Liver (tissue), 9 donors: ENCODE measurements around the gene MESD. TPM values are rescaled to one million over a fixed set of nuclear protein-coding genes. Genes with fewer than 3 reads are reported as not detected.

Experiments used
- DNase-seq: peaks from one replicate; pipeline ENCODE4 v3.0.0-alpha.2; 2017; ENCODE audit warnings: low spot score
- H3K27ac ChIP-seq, 2 donors: one replicate each; pipeline ENCODE4 v1.7.0; 2013; ENCODE audit warnings: inconsistent platforms in 2 of 2, low read length in 2 of 2, control low read depth in 1 of 2, low read depth in 1 of 2, mild to moderate bottlenecking in 1 of 2
- H3K27me3 ChIP-seq, 4 donors: one replicate each; pipeline versions ENCODE4 v1.6.1 to v1.7.0; 2013; ENCODE audit warnings: low read length in 3 of 4, inconsistent platforms in 1 of 4, mild to moderate bottlenecking in 1 of 4, moderate library complexity in 1 of 4; ENCODE audit not compliant: control insufficient read depth in 4 of 4, insufficient read depth in 4 of 4
- H3K36me3 ChIP-seq, 4 donors: one replicate each; pipeline versions ENCODE4 v1.6.1 to v1.7.0; 2013; ENCODE audit warnings: low read length in 3 of 4, mild to moderate bottlenecking in 3 of 4, low read depth in 1 of 4, moderate library complexity in 1 of 4; ENCODE audit not compliant: control insufficient read depth in 4 of 4, insufficient read depth in 3 of 4
- H3K4me1 ChIP-seq, 4 donors: one replicate each; pipeline versions ENCODE4 v1.6.1 to v1.7.0; 2013; ENCODE audit warnings: low read length in 3 of 4, mild to moderate bottlenecking in 3 of 4, moderate library complexity in 1 of 4; ENCODE audit not compliant: control insufficient read depth in 4 of 4, insufficient read depth in 4 of 4
- H3K4me3 ChIP-seq, 3 donors: one replicate each; pipeline versions ENCODE4 v1.6.1 to v1.7.0; 2013; ENCODE audit warnings: low read length in 3 of 3, control low read depth in 1 of 3, low read depth in 1 of 3, mild to moderate bottlenecking in 1 of 3
- H3K9ac ChIP-seq, 2 donors: one replicate each; pipeline ENCODE4 v1.7.0; 2013; ENCODE audit warnings: low read length in 2 of 2, mild to moderate bottlenecking in 2 of 2, moderate library complexity in 2 of 2, control low read depth in 1 of 2, low read depth in 1 of 2
- H3K9me3 ChIP-seq, 4 donors: one replicate each; pipeline versions ENCODE4 v1.6.1 to v1.7.0; 2013; ENCODE audit warnings: low read length in 3 of 4; ENCODE audit not compliant: control insufficient read depth in 4 of 4
- EGR1 ChIP-seq, 2 donors: IDR thresholded peaks; 2 replicates each; pipeline ENCODE4 v1.6.1; 2016 to 2018; ENCODE audit warnings: antibody characterized with exemption in 2 of 2, low read depth in 2 of 2
- FOXA1 ChIP-seq: IDR thresholded peaks from 2 replicates; pipeline ENCODE4 v1.6.1; 2016; ENCODE audit warnings: antibody characterized with exemption
- FOXA2 ChIP-seq: IDR thresholded peaks from 2 replicates; pipeline ENCODE4 v1.6.1; 2016; ENCODE audit warnings: antibody characterized with exemption
- GABPA ChIP-seq, 2 donors: IDR thresholded peaks in 1 of 2; conservative IDR thresholded peaks in 1 of 2; 2 replicates each; pipeline ENCODE4 v1.6.1; 2016; ENCODE audit warnings: antibody characterized with exemption in 2 of 2, mild to moderate bottlenecking in 1 of 2, moderate library complexity in 1 of 2
- HNF4A ChIP-seq, 2 donors: conservative IDR thresholded peaks; 2 replicates each; pipeline ENCODE4 v1.6.1; 2016; ENCODE audit warnings: antibody characterized with exemption in 2 of 2, mild to moderate bottlenecking in 2 of 2
- HNF4G ChIP-seq: IDR thresholded peaks from 2 replicates; pipeline ENCODE4 v1.6.1; 2016; ENCODE audit warnings: antibody characterized with exemption
- JUND ChIP-seq, 2 donors: IDR thresholded peaks; 2 replicates each; pipeline ENCODE4 v1.6.1; 2016; ENCODE audit warnings: antibody characterized with exemption in 2 of 2
- NR2F2 ChIP-seq: IDR thresholded peaks from 2 replicates; pipeline ENCODE4 v1.6.1; 2016; ENCODE audit warnings: antibody characterized with exemption
- RAD21 ChIP-seq, 2 donors: IDR thresholded peaks; 2 replicates each; pipeline ENCODE4 v1.6.1; 2016; ENCODE audit warnings: antibody characterized with exemption in 2 of 2, mild to moderate bottlenecking in 2 of 2
- RXRA ChIP-seq, 2 donors: IDR thresholded peaks; 2 replicates each; pipeline ENCODE4 v1.6.1; 2017 to 2018; ENCODE audit warnings: antibody characterized with exemption in 2 of 2, mild to moderate bottlenecking in 1 of 2
- SP1 ChIP-seq: IDR thresholded peaks from 2 replicates; pipeline ENCODE4 v1.6.1; 2018; ENCODE audit warnings: antibody characterized with exemption, mild to moderate bottlenecking
- TAF1 ChIP-seq: conservative IDR thresholded peaks from 2 replicates; pipeline ENCODE4 v1.6.1; 2016; ENCODE audit warnings: antibody characterized with exemption, mild to moderate bottlenecking
- YY1 ChIP-seq: IDR thresholded peaks from 2 replicates; pipeline ENCODE4 v1.6.1; 2016; ENCODE audit warnings: antibody characterized with exemption, mild to moderate bottlenecking
- WGBS: extraction: QIAGEN DNeasy Blood & Tissue Kit; methylation state at CpG from one replicate; pipeline ENCODE4 v1.1.7; 2013; 5-methylcytosine and 5-hydroxymethylcytosine counted together
- polyA plus RNA-seq, 2 donors: library from polyadenylated mRNA; stranded (reverse) in 1 of 2; unstranded in 1 of 2; fragments of 200-250 nt in 1 of 2; fragments of >200 nt in 1 of 2; fragmentation: Nextera tagmentation in 1 of 2; extraction: Ambion mirVana in 1 of 2; gene quantifications; one replicate each; pipeline versions ENCODE4 v1.2.1 to v1.2.3, GENCODE V29; 2013 to 2015
- total RNA-seq, 2 donors: library from RNA; depleted of rRNA; stranded (reverse); fragments of >200 nt; gene quantifications; one replicate each; pipeline ENCODE4 v1.2.3, GENCODE V29; 2014
- TF ChIP-seq, protein P1 (sequence below): fragments of 150-350 bp; IDR thresholded peaks from 2 replicates; pipeline ENCODE4 v1.5.1; 2017; ENCODE audit warnings: improper control_type of control experiment, low read depth, low read length; ENCODE audit not compliant: missing input control
- TF ChIP-seq, protein P2 (sequence below): IDR thresholded peaks from 2 replicates; pipeline ENCODE4 v1.6.1; 2016; ENCODE audit warnings: antibody characterized with exemption
- TF ChIP-seq, protein P3 (sequence below): IDR thresholded peaks from 2 replicates; pipeline ENCODE4 v1.6.1; 2016; ENCODE audit warnings: antibody characterized with exemption
- TF ChIP-seq, protein P4 (sequence below): IDR thresholded peaks from 2 replicates; pipeline ENCODE4 v1.6.1; 2016; ENCODE audit warnings: antibody characterized with exemption
- TF ChIP-seq, protein P5 (sequence below): IDR thresholded peaks from 2 replicates; pipeline ENCODE4 v1.6.1; 2016; ENCODE audit warnings: antibody characterized with exemption, mild to moderate bottlenecking
- donor health status: healthy.
- donor health status: healthy.
- donor health status: healthy.
- donor health status: healthy.
- donor health status: healthy.

The MESD gene
- total and polyA plus RNA-seq, 4 donors: 15.3 to 24.0 (median 17.0) TPM

DNA sequence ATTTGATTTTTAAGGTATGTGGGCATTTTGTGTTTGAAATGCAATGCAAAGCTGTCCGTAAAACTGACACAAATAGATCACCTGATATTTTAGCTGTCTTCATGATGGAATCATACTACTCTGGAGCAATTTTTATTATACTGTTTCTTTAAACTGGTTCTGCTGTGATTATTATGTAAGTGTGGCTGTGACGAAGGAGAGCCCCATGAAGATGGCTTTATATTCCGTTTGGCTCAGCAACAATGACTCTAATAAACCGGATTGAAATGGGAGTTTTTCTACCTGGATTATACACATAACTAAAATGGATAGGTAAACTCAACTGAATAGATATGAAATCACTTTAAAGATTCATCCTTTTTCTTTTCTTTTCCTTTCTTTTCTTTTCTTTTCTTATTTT is 20.5 kb upstream of the MESD start (continued):
- TF ChIP-seq, protein P1, sequence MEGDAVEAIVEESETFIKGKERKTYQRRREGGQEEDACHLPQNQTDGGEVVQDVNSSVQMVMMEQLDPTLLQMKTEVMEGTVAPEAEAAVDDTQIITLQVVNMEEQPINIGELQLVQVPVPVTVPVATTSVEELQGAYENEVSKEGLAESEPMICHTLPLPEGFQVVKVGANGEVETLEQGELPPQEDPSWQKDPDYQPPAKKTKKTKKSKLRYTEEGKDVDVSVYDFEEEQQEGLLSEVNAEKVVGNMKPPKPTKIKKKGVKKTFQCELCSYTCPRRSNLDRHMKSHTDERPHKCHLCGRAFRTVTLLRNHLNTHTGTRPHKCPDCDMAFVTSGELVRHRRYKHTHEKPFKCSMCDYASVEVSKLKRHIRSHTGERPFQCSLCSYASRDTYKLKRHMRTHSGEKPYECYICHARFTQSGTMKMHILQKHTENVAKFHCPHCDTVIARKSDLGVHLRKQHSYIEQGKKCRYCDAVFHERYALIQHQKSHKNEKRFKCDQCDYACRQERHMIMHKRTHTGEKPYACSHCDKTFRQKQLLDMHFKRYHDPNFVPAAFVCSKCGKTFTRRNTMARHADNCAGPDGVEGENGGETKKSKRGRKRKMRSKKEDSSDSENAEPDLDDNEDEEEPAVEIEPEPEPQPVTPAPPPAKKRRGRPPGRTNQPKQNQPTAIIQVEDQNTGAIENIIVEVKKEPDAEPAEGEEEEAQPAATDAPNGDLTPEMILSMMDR: no peak
- TF ChIP-seq FOXA1: no peak

DNA sequence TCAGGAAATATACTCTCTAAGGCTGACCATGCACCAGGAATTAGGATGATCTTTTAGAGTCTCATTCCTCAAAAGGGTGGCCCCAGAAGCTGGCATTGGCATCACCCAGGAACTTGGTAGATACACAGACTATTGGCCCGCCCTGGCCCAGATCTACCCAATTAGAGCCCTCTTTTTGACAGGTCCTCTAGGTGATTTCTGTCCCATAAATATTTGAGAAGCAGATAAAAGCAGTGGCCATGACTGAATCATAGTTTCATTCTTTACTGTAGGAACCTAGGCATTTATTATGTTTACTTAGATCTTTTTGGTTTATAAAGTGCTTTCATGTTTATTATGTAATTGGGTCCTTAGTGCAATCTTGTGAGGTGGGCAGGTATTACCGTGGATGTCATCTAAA is 18.7 kb upstream of the MESD start:
- H3K4me1 ChIP-seq: peaks cover 13 to 56% (median 40%) of the 10 kb centered on the region in 4 donors
- H3K9ac ChIP-seq: no peak overlapping the region
- no peaks in the 10 kb centered on the region for H3K9me3 ChIP-seq
- H3K4me3 ChIP-seq: no peak overlapping the region
- no peak for DNase-seq
- TF ChIP-seq SP1 (no peak), YY1 (no peak), TAF1 (no peak)
- no peaks in the 10 kb centered on the region for H3K27me3 ChIP-seq
- WGBS: 84% methylated on average over 2 of the region's 2 CpGs
- no peak overlapping the region for H3K27ac ChIP-seq
- no peaks in the 10 kb centered on the region for H3K36me3 ChIP-seq

DNA sequence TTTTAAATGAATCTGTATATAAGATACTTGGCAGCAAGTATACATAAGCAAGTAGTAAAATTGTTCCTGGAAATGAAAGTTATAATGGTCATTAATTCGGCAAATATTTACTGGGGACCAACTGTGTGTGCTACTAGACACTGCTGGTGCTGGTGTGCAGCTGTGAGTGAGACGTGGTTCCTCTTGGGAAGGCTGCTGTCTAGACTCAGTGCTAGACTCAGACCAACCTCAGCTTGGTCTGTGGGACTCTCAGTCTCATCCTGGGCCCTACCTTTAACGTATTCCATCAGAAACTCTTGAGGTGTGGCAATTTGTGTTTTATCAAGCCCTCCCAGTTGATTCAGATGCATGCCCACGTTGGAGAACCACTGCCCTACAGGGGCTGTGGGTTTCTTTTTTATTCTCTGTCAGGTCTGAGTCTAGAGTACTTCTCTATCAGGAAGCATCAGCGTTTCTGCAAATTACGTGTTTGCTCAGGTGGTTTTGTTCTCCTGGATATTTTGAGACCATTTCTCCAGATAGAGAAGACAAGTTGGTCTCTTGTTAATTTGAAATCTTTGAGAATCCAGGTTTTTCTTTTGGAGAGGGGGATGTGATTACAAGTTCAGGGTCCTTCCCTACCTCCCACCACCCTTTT is 17.9 kb upstream of the MESD start:
- TF ChIP-seq, protein P2, sequence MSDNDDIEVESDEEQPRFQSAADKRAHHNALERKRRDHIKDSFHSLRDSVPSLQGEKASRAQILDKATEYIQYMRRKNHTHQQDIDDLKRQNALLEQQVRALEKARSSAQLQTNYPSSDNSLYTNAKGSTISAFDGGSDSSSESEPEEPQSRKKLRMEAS: no peak
- TF ChIP-seq JUND (IDR thresholded peaks at IDR 0.05) (no peak), FOXA1 (no peak), TAF1 (no peak), YY1 (no peak), RAD21 (IDR thresholded peaks at IDR 0.05) (no peak), SP1 (no peak), EGR1 (IDR thresholded peaks at IDR 0.05; ENCODE audit: low read depth in 2 of 2) (no peak), HNF4G (no peak), RXRA (IDR thresholded peaks at IDR 0.05) (no peak), NR2F2 (no peak), HNF4A (conservative IDR thresholded peaks at IDR 0.05) (no peak), FOXA2 (no peak), GABPA (IDR thresholded peaks at IDR 0.05 in 1 of 2, conservative IDR thresholded peaks at IDR 0.05 in 1 of 2) (no peak)
- TF ChIP-seq, protein P3, sequence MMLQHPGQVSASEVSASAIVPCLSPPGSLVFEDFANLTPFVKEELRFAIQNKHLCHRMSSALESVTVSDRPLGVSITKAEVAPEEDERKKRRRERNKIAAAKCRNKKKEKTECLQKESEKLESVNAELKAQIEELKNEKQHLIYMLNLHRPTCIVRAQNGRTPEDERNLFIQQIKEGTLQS: no peak
- TF ChIP-seq, protein P1: no peak
- TF ChIP-seq, protein P4, sequence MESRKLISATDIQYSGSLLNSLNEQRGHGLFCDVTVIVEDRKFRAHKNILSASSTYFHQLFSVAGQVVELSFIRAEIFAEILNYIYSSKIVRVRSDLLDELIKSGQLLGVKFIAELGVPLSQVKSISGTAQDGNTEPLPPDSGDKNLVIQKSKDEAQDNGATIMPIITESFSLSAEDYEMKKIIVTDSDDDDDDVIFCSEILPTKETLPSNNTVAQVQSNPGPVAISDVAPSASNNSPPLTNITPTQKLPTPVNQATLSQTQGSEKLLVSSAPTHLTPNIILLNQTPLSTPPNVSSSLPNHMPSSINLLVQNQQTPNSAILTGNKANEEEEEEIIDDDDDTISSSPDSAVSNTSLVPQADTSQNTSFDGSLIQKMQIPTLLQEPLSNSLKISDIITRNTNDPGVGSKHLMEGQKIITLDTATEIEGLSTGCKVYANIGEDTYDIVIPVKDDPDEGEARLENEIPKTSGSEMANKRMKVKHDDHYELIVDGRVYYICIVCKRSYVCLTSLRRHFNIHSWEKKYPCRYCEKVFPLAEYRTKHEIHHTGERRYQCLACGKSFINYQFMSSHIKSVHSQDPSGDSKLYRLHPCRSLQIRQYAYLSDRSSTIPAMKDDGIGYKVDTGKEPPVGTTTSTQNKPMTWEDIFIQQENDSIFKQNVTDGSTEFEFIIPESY: no peak
- TF ChIP-seq, protein P5, sequence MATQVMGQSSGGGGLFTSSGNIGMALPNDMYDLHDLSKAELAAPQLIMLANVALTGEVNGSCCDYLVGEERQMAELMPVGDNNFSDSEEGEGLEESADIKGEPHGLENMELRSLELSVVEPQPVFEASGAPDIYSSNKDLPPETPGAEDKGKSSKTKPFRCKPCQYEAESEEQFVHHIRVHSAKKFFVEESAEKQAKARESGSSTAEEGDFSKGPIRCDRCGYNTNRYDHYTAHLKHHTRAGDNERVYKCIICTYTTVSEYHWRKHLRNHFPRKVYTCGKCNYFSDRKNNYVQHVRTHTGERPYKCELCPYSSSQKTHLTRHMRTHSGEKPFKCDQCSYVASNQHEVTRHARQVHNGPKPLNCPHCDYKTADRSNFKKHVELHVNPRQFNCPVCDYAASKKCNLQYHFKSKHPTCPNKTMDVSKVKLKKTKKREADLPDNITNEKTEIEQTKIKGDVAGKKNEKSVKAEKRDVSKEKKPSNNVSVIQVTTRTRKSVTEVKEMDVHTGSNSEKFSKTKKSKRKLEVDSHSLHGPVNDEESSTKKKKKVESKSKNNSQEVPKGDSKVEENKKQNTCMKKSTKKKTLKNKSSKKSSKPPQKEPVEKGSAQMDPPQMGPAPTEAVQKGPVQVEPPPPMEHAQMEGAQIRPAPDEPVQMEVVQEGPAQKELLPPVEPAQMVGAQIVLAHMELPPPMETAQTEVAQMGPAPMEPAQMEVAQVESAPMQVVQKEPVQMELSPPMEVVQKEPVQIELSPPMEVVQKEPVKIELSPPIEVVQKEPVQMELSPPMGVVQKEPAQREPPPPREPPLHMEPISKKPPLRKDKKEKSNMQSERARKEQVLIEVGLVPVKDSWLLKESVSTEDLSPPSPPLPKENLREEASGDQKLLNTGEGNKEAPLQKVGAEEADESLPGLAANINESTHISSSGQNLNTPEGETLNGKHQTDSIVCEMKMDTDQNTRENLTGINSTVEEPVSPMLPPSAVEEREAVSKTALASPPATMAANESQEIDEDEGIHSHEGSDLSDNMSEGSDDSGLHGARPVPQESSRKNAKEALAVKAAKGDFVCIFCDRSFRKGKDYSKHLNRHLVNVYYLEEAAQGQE: no peak
- whole genome bisulfite sequencing: 78% methylated on average over 6 of the region's 6 CpGs
- Histone ChIP-seq H3K4me3 (no peak overlapping the region), H3K4me1 (peaks cover 17 to 57% (median 40%) of the 10 kb centered on the region in 4 donors), H3K27ac (no peak overlapping the region), H3K9ac (no peak overlapping the region), H3K9me3 (no peaks in the 10 kb centered on the region), H3K36me3 (no peaks in the 10 kb centered on the region), H3K27me3 (no peaks in the 10 kb centered on the region)
- no peak for DNase-seq
